Inflammatory macrophage (primary cell): Measurements from ENCODE around the gene B3GNT5.

ENCODE experiments used
- DNase-seq, 2 donors: peaks; one replicate each; pipeline ENCODE4 v3.0.0-alpha.2; 2020 to 2022

Gene B3GNT5

DNA sequence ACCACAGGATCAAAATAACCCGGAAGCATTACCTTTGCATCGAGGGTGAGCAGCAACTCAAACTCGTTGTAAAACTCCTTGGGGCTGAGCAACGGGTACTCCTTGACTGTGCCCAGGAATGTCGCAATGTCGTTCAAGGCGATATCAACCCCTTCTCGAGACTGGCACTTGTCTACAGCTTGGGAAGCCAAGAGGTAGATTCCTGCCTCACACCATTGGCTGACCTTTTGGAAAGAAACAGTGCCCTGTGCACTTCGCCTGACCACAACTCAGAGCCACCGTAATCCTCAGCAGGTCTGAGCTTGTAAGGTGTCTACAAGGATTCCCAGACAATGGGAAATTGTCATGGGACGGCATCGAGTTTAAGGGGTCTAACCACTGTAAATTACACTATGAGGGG lies 43.9 kb downstream of the B3GNT5 start:
- no peak for DNase-seq

DNA sequence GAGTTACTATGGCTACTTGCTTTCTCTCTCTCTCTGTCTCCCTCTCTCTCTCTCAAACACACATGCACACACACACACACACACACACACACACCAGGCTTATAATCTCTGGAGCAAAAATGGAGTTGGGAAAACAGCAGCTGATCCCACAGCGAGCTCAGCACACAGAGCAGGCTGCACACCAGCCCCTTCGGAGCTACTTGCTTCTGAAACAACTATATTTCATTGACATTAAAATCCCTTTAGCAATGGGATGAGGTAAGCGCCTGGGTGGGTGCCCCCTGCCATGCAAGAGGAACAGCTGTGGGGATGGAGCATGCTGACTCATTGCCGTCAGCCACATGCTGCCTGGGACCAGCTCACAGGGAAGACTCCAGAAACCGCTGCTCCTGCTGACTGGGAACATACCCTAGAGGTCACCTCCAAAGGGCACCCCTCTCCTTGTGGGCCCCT lies 45.7 kb downstream of the B3GNT5 start:
- DNase-seq, result peak; percentile 91 to 96

DNA sequence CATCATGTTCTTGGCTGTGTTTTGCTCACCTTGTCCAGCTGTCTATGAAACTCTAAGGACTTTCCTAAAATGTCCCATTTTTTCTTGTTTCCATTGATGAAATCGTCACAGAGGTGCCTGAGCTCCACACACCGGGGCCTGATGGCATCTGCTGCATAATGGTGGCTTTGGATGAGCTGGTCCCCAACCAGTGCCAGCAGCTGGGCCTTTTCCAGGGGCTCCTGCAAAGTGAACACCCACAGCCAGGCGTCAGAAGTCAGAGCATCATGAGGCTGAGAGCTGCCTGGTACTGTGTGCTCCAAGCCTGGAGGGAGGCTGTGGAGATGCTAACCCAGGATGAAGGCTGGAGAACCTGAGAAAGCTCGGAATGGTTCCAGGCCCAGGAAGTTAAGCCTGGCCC lies 46.9 kb downstream of the B3GNT5 start:
- no peak for DNase-seq

DNA sequence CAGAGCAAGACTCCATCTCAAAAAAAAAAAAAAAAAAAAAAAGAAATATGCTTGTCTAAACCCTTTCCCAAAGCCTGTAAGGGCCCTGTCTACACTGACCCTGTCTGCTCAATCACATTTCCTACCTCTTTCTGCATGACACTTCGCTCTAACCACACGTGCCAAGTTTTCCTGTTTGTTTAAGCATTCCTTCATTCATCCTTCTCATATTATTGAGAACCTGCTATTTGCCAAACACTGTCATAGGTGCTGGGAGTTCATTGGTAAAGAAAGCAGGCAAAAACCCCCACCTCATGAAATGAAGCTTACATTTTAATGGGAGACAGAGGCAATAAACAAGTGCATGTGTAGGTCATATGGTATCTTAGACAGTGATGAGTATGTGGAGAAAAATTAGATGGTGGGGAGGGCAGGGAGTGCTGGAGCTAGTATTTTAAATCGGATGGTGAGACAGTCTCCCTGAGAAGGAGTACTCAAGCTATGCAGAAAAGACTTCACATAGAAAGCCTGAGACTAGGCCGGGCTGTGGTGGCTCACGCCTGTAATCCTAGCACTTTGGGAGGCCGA lies 48.0 kb downstream of the B3GNT5 start:
- no peak for DNase-seq

DNA sequence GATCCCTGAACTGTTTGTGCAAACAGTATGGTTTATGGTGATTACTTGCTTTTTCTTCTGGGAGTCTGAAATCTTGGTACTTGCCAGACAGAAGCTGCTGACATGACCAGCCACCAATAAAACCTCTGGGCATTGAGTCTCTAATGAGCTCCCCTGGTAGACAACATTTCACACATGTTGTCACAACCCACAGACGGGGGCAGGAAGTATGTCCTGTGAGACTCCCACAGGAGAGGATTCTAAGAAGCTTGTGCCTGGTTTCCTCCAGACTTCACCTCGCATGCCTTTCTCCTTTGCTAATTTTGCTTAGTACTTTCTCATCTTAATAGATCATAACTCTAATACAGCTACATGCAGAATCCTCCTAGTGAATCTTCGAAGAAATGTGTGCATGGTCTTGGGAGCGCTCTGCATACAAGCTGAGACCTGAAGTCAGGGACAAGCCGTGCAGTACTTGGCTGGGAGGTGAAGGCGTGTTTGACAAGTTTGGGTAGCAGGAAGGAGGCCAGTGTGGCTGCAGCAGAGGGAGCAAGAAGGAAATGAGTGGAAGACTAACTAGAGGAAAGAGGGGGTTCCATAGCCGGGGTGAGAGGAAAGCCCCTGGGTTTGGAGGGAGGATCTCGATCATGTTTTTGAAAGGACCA lies 49.0 kb downstream of the B3GNT5 start:
- DNase-seq, result peak; percentile 70 to 83

DNA sequence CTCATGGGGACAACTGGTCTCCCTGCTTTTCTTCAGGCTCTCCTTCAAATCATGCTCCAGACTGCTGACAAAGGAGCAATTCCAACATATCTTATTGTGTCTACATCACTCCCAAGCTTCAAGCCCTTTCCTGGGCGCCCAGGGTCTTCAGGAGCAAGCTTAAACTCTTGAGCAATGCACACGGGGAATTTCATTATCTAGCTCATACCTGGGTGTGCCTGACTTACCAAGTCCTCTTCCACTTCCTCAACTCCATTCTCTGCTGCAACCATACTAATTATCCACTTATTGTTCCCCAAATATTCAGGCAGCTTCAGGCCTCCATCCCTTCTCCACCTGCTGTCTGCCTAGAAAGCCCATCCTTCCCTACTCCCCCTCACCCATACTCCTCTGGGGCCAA lies 50.6 kb downstream of the B3GNT5 start:
- DNase-seq, result no peak

DNA sequence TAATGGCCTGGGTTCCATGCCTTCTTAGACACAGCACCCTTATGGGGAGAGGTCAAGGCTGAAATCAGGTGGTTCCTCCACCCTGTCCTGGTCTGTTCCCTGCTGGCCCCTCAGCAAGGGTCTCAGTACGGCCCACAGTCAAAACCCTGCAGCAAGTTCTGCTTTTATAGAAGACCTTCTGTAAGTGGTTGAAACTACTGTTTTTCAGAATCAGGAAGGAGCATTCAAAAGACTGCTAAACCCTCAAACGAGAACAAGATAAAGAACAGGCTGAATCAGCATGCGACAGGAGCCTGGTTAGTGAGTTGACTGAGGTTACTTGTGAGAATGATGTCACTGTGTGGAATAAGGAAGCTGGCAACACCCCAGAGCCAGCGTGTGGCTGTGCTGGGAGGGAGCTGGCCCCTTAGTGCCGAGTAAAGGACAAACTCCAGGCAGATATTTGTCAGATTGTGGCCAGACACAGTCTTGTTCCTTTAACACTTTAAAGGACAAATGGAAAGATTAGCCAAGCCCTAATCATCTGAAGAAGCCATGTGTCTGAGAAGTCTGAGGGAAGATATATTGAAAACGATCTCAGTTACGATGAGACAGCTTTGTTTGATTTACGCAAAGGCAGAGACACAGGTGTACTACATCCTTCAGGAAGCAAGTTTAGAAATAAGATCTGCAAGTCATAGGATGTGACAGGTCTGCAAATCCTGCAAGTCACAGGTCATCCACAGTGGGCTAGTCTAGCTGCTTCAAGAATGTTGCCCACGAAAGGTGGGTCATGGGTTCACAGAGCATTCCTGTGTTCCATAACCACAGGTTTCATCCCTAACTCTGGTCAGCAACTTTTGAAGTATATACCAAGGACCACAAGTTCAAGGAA lies 54.0 kb downstream of the B3GNT5 start:
- peak; percentile 96 to 98 for DNase-seq

DNA sequence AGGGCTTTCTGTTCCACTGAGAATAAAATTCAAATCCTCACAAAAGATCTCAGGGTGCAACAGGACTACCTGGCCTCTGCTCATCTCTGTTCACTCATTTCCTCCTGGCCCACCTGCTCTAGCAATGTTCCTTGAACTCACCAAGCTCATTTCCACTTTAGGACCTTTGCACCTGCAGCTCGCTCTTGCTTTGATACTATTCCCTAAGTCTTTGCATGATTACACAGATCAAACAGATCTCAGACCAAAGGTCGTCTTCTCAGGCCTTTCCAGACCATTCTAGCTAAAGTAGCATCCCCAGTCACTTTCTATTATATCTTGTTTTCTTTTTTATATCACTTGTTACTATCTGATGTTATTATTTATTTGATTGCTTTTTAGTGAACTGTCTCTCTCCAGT lies 54.7 kb downstream of the B3GNT5 start:
- DNase-seq, result no peak

DNA sequence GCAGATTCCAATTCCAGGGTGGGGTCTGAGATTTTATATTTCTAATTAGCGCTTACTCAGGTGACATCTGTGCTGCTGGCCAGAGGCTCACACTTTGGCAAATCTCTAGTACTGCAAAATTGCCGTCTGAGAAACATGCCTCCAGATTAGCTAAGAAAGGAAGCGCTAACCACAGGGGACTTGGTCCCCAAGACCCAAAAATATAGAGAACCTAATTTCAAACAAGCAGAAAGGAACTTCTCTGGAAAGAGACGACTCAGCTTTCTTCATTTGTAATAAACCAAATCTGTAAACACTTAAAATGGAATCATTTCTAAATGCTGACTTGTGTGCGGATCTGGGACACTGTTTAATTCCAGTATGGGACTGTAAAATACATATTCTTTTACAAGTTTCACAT lies 55.7 kb downstream of the B3GNT5 start:
- peak; percentile 36 to 44 for DNase-seq

DNA sequence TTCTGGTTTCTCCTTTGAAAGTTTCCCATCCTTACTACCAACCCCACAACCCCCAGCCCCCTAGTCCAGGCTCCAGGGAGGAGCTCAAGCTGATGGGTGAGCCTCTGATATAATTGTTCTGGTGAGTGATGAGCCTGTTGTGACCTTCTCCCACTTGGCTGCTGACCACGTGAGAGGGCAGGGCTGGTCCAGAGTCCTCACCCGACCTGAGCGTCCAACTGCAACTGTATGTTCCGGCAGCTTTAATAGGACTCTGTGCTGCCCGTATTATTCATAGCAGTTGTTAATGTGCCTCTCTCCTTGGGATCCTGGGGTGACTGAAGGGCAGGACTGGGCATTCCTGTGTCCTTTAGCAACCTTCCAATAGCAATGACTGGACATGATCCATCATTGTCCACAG lies 56.2 kb downstream of the B3GNT5 start:
- DNase-seq, result no peak

DNA sequence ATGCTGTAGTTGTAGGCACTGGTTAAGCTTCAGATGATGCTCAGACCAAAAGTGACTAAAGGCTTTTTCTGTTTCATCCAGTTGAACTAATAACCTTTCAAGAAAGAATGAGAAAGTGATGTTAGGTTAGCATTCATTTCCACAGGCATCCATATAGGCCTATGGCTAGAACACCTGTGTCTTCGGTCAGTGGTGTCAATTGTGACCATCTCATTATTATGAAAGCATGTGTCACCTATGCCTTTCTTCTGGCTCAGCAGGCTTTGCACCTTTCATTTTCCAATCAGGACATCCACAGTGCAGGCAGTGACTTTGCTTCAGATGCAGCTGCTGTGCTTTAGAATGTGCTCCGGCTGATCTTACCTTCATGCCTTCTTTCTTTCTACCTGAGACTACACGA lies 57.9 kb downstream of the B3GNT5 start:
- DNase-seq, result no peak

DNA sequence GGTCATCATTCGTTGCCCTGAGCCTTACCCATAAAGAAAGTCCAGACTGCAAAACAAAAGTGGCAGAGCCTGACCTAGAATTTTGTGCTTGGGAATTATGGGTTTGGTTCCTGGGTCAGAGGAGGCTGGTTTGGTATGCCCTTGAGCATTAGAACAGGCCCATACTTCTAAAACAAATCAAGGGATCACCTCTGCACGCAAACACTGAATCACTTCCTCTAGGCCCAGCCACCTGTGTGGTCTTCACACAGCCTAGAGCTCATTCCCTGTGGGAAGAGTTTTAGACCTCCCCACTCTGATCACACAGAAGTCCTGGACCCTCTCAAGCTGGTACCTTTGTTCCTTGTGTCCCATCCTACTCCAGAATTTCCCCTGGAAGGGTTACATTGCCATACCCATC lies 59.4 kb downstream of the B3GNT5 start:
- no peak for DNase-seq

DNA sequence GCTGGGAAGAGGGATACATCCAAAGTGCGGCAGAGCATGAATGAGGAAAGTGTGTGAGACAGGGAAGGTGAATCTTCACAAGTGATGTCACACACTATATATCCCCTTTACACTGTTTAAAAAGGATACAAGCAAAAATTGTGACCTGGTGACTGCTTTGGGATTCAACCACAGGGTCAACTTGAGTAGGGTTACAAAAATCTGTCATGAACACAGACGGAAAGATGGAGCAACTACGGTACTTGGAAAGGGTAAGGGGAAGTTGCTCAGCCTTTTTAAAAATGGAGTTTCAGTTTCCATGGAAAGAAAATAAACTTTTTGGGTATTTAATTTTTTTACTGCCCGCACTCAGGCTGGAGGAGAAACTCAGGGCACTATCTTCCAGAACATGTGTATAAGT lies 60.3 kb downstream of the B3GNT5 start:
- DNase-seq, result peak; percentile 59 to 87

DNA sequence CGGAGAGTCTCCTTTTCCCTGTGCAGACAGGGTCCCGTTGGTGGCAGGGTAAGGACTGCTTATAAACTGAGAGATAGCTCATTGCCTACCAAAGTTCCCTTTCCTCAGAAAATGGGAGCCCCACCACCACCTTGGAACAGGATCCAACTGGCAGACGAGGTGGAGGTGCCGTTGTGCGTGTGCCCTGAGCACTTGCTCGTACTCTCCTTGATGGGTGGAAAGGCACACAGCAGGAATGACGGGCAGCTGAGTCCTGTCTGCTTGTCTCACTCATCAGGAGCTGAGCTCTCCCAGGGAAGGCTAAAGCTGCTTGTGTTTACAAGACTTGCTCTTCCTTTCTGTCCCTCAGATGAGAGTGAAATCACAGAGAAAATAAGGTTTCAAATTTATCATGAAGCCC lies 60.7 kb downstream of the B3GNT5 start:
- DNase-seq, result no peak

DNA sequence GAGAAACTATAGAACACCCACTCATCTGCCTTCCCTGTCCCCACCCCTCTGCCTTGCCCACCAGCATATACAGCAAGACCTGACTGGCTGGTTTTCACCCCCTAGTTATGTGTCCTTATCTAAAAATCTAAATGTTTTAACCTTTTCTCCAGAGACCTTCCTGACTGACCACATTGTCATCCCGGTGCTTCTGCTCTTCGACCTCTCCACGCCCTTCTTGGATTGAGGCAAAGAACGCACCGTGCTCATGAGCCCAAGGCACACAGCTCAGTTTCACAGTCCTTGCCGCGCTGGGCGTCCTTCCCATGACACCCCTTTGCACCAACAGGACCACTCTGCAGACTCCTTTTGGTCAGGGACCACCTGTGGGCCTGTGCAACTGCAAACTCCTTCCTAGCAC lies 62.7 kb downstream of the B3GNT5 start:
- no peak for DNase-seq

DNA sequence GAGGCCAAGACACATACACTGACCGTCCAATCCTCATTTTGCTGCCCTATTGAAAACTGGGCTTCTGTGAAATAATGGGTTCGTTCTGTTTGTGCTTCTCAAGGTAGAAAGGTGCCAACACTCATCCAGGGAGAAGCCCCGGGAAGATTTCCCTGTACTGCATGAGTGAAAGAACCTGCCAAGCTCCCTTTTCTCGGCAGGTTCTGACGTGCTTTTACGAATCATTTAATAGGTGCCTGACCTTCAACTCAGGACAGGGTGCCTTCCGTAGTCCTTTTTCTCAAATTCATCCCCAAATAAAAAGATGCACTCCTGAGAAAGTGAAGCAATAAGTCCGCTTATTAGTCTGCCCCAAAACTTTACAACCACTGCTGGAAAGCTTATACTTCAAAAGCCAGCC lies 64.2 kb downstream of the B3GNT5 start:
- no peak for DNase-seq

DNA sequence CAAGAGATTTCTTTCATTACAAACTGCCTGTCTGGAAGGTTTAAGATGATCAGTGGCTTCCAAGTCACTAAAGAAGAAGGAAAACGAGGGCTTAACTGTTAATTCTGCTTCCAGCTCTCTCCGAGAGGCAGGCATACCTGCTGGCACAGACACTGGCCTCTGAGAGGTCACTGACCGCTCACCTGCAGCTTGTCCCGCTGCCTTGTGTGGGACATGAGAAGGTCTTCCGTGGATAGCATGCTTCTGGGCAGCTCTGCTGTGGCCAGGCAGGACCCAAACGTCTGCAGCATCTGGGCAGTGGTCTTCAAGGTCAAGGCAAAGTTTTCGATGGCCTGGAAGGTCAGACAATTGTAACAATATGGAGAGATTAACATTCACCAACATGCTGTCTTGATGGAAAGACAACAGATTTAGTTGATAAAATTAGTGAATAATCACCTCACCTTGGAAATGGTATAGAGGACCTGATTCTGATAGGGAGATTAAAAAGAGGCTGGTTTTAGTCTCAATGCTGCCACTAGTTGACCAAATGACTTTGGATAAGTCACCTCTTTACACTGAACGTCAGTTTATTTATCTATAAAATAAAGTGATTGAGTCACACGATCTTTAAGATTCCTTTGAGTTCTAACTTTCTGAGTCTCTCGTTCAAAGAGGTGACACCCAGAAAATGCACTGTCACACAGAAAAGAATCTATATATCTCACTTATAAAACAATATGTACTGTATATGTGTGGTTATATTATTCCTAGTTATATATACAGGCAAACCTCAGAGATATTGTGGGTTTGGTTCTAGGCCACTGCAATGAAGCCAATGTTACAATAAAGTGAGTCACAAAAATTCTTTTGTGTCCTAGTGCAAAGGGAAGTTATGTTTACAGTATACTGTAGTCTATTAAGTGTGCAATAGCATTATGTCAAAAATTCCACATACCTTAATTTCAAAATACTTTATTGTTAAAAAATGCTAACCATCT lies 65.1 kb downstream of the B3GNT5 start:
- peak; percentile 39 to 70 for DNase-seq

DNA sequence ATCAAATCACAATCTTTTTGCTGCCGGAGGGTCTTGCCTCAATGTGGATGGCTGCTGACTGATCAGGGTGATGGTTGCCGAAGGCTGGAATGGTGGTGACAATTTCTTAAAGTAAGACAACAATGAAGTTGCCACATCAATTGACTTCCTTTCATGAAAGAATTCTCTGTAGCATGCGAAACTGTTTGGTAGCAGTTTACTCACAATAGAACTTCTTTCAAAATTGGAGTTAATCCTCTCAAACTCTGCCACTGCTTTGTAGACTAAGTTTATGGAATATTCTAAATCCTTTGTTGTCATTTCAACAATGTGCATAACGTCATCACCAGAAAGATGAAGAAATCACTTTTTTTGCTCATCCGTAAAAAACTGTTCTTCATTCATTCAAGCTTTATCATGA lies 65.8 kb downstream of the B3GNT5 start:
- peak; percentile 34 to 54 for DNase-seq

DNA sequence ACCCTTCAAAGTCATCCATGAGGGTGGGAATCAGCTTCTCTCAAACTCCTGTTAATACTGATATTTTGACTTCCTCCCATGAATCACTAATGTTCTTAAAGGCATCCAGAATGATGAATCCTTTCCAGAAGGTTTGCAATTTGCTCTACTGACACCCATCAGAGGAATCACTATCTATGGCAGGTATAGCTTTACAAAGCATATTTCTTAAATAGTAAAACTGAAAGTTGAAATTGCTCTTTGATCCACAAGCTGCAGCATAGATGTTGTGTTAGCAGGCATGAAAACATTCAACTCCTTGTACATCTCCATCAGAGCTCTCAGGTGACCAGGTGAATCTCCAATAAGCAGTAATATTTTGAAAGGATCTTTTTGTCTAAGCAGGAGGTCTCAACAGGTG lies 66.3 kb downstream of the B3GNT5 start:
- no peak for DNase-seq
